Trophoblast cell (in vitro differentiated cells and primary cell): Measurements from ENCODE around the gene EML4.

ENCODE experiments used
- DNase-seq, 2 donors: peaks; one replicate each; pipeline ENCODE4 v3.0.0-alpha.2; 2016
- H2AFZ ChIP-seq: 2 replicates; pipeline ENCODE4 v1.6.1; 2013; ENCODE audit warnings: low read length, moderate library complexity, mild to moderate bottlenecking; ENCODE audit not compliant: insufficient read depth, poor library complexity
- H2AK5ac ChIP-seq: 2 replicates; pipeline ENCODE4 v1.6.1; 2013; ENCODE audit warnings: mild to moderate bottlenecking, low read length
- H2BK120ac ChIP-seq: 2 replicates; pipeline ENCODE4 v1.6.1; 2013; ENCODE audit warnings: low read length, mild to moderate bottlenecking, moderate library complexity; ENCODE audit not compliant: insufficient read depth, poor library complexity
- H2BK12ac ChIP-seq: 2 replicates; pipeline ENCODE4 v1.6.1; 2013; ENCODE audit warnings: mild to moderate bottlenecking, low read length, moderate library complexity
- H2BK5ac ChIP-seq: 2 replicates; pipeline ENCODE4 v1.6.1; 2013; ENCODE audit warnings: low read length, low read depth, moderate library complexity, mild to moderate bottlenecking; ENCODE audit not compliant: poor library complexity
- H3K14ac ChIP-seq: 2 replicates; pipeline ENCODE4 v1.6.1; 2013; ENCODE audit warnings: mild to moderate bottlenecking, low read length
- H3K18ac ChIP-seq: 2 replicates; pipeline ENCODE4 v1.6.1; 2013; ENCODE audit warnings: mild to moderate bottlenecking, low read length
- H3K23ac ChIP-seq: 2 replicates; pipeline ENCODE4 v1.6.1; 2013; ENCODE audit warnings: low read length
- H3K27ac ChIP-seq: 2 replicates; pipeline ENCODE4 v1.5.1; 2013; ENCODE audit warnings: low read depth, mild to moderate bottlenecking, inconsistent platforms, low read length, moderate library complexity
- H3K27me3 ChIP-seq: 2 replicates; pipeline ENCODE4 v1.6.1; 2013; ENCODE audit warnings: inconsistent platforms, mild to moderate bottlenecking, low read length, moderate library complexity; ENCODE audit not compliant: insufficient read depth
- H3K36me3 ChIP-seq, 2 experiments: 1 replicate in 1 of 2; 2 replicates in 1 of 2; pipeline ENCODE4 v1.6.1; 2013; ENCODE audit warnings: low read length in 2 of 2, mild to moderate bottlenecking in 2 of 2, moderate library complexity in 1 of 2; ENCODE audit not compliant: insufficient read depth in 2 of 2, control insufficient read depth in 1 of 2
- H3K4ac ChIP-seq: 2 replicates; pipeline ENCODE4 v1.6.1; 2013; ENCODE audit warnings: low read depth, mild to moderate bottlenecking, low read length, moderate library complexity
- H3K4me1 ChIP-seq, 2 experiments: 1 replicate in 1 of 2; 2 replicates in 1 of 2; pipeline ENCODE4 v1.6.1; 2013; ENCODE audit warnings: low read length in 2 of 2, mild to moderate bottlenecking in 2 of 2, moderate library complexity in 1 of 2; ENCODE audit not compliant: insufficient read depth in 2 of 2, control insufficient read depth in 1 of 2
- H3K4me2 ChIP-seq: 2 replicates; pipeline ENCODE4 v1.6.1; 2013; ENCODE audit warnings: inconsistent platforms, mild to moderate bottlenecking, low read length, moderate library complexity
- H3K4me3 ChIP-seq: 2 replicates; pipeline ENCODE4 v1.5.1; 2013; ENCODE audit warnings: mild to moderate bottlenecking, low read depth, low read length, inconsistent platforms
- H3K79me1 ChIP-seq: one replicate; pipeline ENCODE4 v1.6.1; 2013; ENCODE audit warnings: low read length
- H3K79me2 ChIP-seq: 2 replicates; pipeline ENCODE4 v1.6.1; 2013; ENCODE audit warnings: low read length, mild to moderate bottlenecking; ENCODE audit not compliant: control insufficient read depth, insufficient read depth, poor library complexity
- H3K9ac ChIP-seq: 2 replicates; pipeline ENCODE4 v1.6.1; 2013; ENCODE audit warnings: mild to moderate bottlenecking, low read length
- H3K9me3 ChIP-seq: 2 replicates; pipeline ENCODE4 v1.6.1; 2013; ENCODE audit warnings: low read depth, mild to moderate bottlenecking, control low read depth, inconsistent platforms, low read length; ENCODE audit not compliant: insufficient read depth
- H4K12ac ChIP-seq: 2 replicates; pipeline ENCODE4 v1.6.1; 2013; ENCODE audit warnings: low read depth, mild to moderate bottlenecking, low read length, moderate library complexity
- H4K8ac ChIP-seq: 2 replicates; pipeline ENCODE4 v1.6.1; 2013; ENCODE audit warnings: low read depth, mild to moderate bottlenecking, low read length, moderate library complexity
- H4K91ac ChIP-seq: one replicate; pipeline ENCODE4 v1.6.1; 2013; ENCODE audit warnings: low read depth, mild to moderate bottlenecking, low read length, moderate library complexity
- WGBS: extraction: QIAGEN DNeasy Blood & Tissue Kit; methylation state at CpG from one replicate; pipeline ENCODE4 v1.1.7; 2013; ENCODE audit warnings: missing lambda C conversion rate; ENCODE audit not compliant: insufficient read length, insufficient coverage; ENCODE audit errors: extremely low coverage; 5-methylcytosine and 5-hydroxymethylcytosine counted together

Gene EML4

DNA sequence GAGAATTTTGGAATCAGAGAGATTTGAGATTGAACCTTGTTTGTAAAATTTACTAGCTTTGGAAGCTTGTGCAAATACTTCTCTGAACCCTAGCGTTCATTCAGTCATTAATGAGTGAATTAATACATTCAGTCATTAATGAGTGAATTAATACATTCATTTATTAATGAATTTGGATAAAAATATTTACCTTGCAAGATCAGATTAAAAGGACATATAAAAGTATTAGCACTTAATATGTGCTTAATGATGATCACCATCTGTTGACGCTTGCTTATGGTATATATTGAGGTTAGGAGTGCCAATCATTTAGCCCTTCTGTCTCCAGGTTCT is 26.9 kb downstream of the EML4 start:
- peaks cover 2% of the 10 kb centered on the region for H3K79me2 ChIP-seq
- WGBS: no CpG with 5 or more reads among the region's 2 CpGs

DNA sequence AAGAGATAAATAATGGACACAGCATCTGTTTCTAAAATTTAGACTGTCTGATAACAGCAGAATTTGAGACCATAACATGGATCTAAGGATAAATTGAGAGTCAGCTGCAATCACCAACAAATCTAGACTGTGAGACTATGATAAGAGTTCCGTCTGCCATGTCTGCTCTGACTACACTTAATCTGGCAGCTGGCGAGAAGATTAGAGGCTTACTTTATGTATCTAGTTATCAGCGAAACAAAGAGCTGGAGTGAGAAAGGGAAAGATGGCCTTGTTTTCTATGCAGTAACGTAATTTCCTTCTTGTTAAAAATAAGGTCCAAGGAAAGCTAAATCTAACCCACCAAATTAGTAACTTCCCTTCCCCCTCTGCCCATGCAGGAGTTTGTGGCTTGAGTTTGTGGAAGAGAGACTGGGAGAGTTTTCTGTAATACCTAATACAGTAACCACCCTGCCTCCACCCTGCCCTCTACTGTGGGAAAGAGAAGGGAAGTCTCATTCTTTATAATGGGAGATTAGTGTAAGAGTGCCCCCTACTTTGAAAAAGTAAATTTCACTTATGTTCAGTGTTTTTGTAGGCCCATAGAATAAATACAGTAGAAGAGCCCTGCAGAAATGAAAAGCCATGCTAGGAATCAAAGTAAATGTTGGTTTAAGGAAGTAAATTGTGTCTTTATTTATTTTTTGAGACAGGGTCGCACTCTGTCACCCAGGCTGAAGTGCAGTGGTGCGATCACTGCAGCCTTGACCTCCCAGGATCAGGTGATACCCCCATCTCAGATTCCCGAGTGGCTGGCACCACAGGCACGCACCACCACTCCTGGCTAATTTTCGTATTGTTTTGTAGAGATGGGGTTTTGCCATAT is 27.5 kb downstream of the EML4 start:
- Histone ChIP-seq H2AK5ac (no peak overlapping the region), H3K18ac (no peak overlapping the region), H3K9ac (no peak overlapping the region), H2BK12ac (peak overlapping the region; percentile 43), H2BK5ac (no peak overlapping the region), H3K4me2 (no peak overlapping the region), H3K4me1 (no peaks in the 10 kb centered on the region), H3K23ac (no peak overlapping the region), H2BK120ac (no peak overlapping the region), H4K8ac (no peak overlapping the region), H3K27me3 (no peaks in the 10 kb centered on the region), H3K4ac (no peak overlapping the region), H3K4me3 (no peak overlapping the region), H4K12ac (no peak overlapping the region), H3K36me3 (no peaks in the 10 kb centered on the region), H3K14ac (no peak overlapping the region), H3K9me3 (no peaks in the 10 kb centered on the region), H4K91ac (no peak overlapping the region), H3K79me2 (peaks cover 2% of the 10 kb centered on the region), H3K27ac (no peak overlapping the region), H3K79me1 (no peaks in the 10 kb centered on the region), H2AFZ (no peak overlapping the region)
- DNase-seq: peak in 1 of 2 donors; percentile 34
- WGBS: no CpG with 5 or more reads among the region's 9 CpGs

More for the DNA sequence above, 26.9 kb downstream of the EML4 start:
- Histone ChIP-seq H3K4me2 (no peak overlapping the region), H3K36me3 (no peaks in the 10 kb centered on the region), H3K9me3 (no peaks in the 10 kb centered on the region), H2BK120ac (no peak overlapping the region), H4K8ac (no peak overlapping the region), H3K14ac (no peak overlapping the region), H2AFZ (no peak overlapping the region), H4K12ac (no peak overlapping the region), H3K79me1 (no peaks in the 10 kb centered on the region), H2BK12ac (no peak overlapping the region), H3K23ac (no peak overlapping the region), H3K18ac (no peak overlapping the region), H3K9ac (no peak overlapping the region), H2AK5ac (no peak overlapping the region), H3K4me3 (no peak overlapping the region), H3K4ac (no peak overlapping the region), H3K27me3 (no peaks in the 10 kb centered on the region), H3K27ac (no peak overlapping the region), H3K4me1 (no peaks in the 10 kb centered on the region), H2BK5ac (no peak overlapping the region), H4K91ac (no peak overlapping the region)
- no peak for DNase-seq

GRCh38 chr2:42197792-42198191 is 28.6 kb downstream of the EML4 start:
- Histone ChIP-seq H2AK5ac (no peak overlapping the region), H3K4me3 (no peak overlapping the region), H4K12ac (no peak overlapping the region), H2BK120ac (no peak overlapping the region), H3K79me2 (peaks cover 2% of the 10 kb centered on the region), H3K4ac (no peak overlapping the region), H3K36me3 (no peaks in the 10 kb centered on the region), H3K18ac (no peak overlapping the region), H2BK12ac (no peak overlapping the region), H3K9me3 (no peaks in the 10 kb centered on the region), H2AFZ (no peak overlapping the region), H3K23ac (no peak overlapping the region), H3K27ac (no peak overlapping the region), H3K9ac (no peak overlapping the region), H3K14ac (no peak overlapping the region), H3K79me1 (no peaks in the 10 kb centered on the region), H3K4me2 (no peak overlapping the region), H3K27me3 (no peaks in the 10 kb centered on the region), H2BK5ac (no peak overlapping the region), H4K91ac (no peak overlapping the region), H3K4me1 (no peaks in the 10 kb centered on the region), H4K8ac (no peak overlapping the region)
- no peak for DNase-seq
- no CpG with 5 or more reads among the region's 1 CpG for WGBS

- H2BK120ac ChIP-seq: no peak overlapping the region
- peaks cover 2% of the 10 kb centered on the region for H3K79me2 ChIP-seq
- H4K12ac ChIP-seq: no peak overlapping the region
- H2BK5ac ChIP-seq: no peak overlapping the region
- no peak overlapping the region for H4K8ac ChIP-seq
- no peak overlapping the region for H4K91ac ChIP-seq
- no peak overlapping the region for H2AK5ac ChIP-seq
- H3K18ac ChIP-seq: no peak overlapping the region
- no peaks in the 10 kb centered on the region for H3K79me1 ChIP-seq
- H3K9ac ChIP-seq: no peak overlapping the region
- H3K4me1 ChIP-seq: no peaks in the 10 kb centered on the region
- H3K4me2 ChIP-seq: no peak overlapping the region
- H3K14ac ChIP-seq: no peak overlapping the region
- no peak overlapping the region for H3K4me3 ChIP-seq
- H2BK12ac ChIP-seq: no peak overlapping the region
- H3K27me3 ChIP-seq: no peaks in the 10 kb centered on the region
- no peak overlapping the region for H3K4ac ChIP-seq
- no peak for DNase-seq
- H3K27ac ChIP-seq: no peak overlapping the region
- H3K9me3 ChIP-seq: no peaks in the 10 kb centered on the region
- no peak overlapping the region for H3K23ac ChIP-seq
- no peak overlapping the region for H2AFZ ChIP-seq
- no peaks in the 10 kb centered on the region for H3K36me3 ChIP-seq
These were observed 29.3 kb downstream of the EML4 start for GRCh38 chr2:42198466-42198865.
